ENCODE measurements around the gene DDX41. TPM values are rescaled to one million over a fixed set of nuclear protein-coding genes. Genes with fewer than 3 reads are reported as not detected.

The DDX41 gene
- total and polyA plus RNA-seq, 2 of the 13 experiments (the other 11 are each of a cell fraction or from before 2014, with no cell fraction given), result 62.8 to 105 TPM

DNA sequence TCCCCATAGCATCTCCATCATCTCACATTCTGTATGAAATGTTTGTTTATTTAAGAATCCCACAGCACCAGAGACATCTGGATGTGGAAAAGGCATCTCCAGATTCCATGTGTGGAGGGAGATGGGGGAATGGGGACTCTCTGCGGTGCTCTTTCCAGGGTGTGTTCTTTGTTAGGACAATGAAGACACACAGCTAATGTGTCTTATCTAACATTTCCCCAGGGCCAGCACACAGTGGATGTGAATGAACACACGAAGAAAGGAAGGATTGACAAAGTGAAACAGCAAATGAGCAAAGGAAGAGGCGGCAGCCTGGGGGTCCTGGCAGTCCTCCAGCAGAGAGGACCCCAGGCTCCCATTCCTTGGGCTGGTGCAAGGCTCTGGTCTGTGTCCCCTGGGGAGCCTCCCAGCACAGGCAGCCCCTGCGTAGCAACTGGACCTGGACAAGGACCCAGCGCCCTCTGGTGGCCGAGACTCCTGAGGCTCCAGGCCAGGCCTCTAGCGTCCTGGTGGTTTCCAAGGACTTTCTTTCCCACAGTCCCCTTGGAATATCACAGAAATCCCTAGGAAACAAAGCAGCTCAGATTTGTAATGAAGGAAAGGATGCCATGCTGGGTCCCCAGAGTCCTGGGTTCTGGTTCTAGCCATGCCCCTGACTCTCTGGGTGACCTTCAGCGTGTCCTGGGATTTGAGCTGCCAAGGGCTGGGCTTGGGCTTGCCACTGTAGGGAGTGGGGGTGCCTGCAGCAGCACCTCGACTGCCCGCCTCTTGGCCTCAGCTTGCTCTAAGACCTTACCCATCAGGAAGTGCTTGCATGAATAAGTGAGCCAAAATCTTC lies 15.9 kb downstream of the DDX41 start (continued):
- no peak for TF ChIP-seq PBX3 (CRISPR knock-in tag; IDR thresholded peaks at IDR 0.05; ENCODE audit: borderline replicate concordance)
- no peak for TF ChIP-seq ZMYM4 (CRISPR knock-in tag; IDR thresholded peaks at IDR 0.05)
- TF ChIP-seq TARDBP (CRISPR knock-in tag; IDR thresholded peaks at IDR 0.05), result 0 out of 2 replicates have a peak, but pooled peaks have one; percentile 48
- TF ChIP-seq SSRP1 (CRISPR knock-in tag; IDR thresholded peaks at IDR 0.05), result no peak
- no peak for TF ChIP-seq JUN (CRISPR knock-in tag; IDR thresholded peaks at IDR 0.05)
- no peak for TF ChIP-seq ZNF230 (CRISPR knock-in tag; IDR thresholded peaks at IDR 0.05)
- no peak for TF ChIP-seq TMF1 (CRISPR knock-in tag; IDR thresholded peaks at IDR 0.05; ENCODE audit: low read depth)
- no peak for TF ChIP-seq ZNF800 (CRISPR knock-in tag; IDR thresholded peaks at IDR 0.05)
- 0 out of 2 replicates have a peak, but pooled peaks have one; percentile 49 for TF ChIP-seq SP140L (CRISPR knock-in tag; IDR thresholded peaks at IDR 0.05; ENCODE audit: borderline replicate concordance)
- TF ChIP-seq ERF (CRISPR knock-in tag; IDR thresholded peaks at IDR 0.05), result peak; percentile 61; the same call in 1 of the 2 replicates
- TF ChIP-seq CCDC6 (CRISPR knock-in tag; IDR thresholded peaks at IDR 0.05), result no peak
- no peak for TF ChIP-seq ZNF570 (CRISPR knock-in tag; IDR thresholded peaks at IDR 0.05; ENCODE audit: borderline replicate concordance)
- no peak for TF ChIP-seq ZFP62 (CRISPR knock-in tag; IDR thresholded peaks at IDR 0.05)
- TF ChIP-seq KIAA2018 (CRISPR knock-in tag; IDR thresholded peaks at IDR 0.05; ENCODE audit: borderline replicate concordance), result no peak
- TF ChIP-seq, protein P1, sequence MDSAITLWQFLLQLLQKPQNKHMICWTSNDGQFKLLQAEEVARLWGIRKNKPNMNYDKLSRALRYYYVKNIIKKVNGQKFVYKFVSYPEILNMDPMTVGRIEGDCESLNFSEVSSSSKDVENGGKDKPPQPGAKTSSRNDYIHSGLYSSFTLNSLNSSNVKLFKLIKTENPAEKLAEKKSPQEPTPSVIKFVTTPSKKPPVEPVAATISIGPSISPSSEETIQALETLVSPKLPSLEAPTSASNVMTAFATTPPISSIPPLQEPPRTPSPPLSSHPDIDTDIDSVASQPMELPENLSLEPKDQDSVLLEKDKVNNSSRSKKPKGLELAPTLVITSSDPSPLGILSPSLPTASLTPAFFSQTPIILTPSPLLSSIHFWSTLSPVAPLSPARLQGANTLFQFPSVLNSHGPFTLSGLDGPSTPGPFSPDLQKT (CRISPR knock-in tag; IDR thresholded peaks at IDR 0.05; ENCODE audit: borderline replicate concordance), result no peak
- TF ChIP-seq ZNF777 (CRISPR knock-in tag; IDR thresholded peaks at IDR 0.05), result no peak
- no peak for TF ChIP-seq REL (CRISPR knock-in tag; conservative IDR thresholded peaks at IDR 0.05)

Data from HepG2 (cell line).